BJ (cell line): ENCODE measurements around the gene CEACAM1. TPM values are rescaled to one million over a fixed set of nuclear protein-coding genes. Genes with fewer than 3 reads are reported as not detected.

ENCODE experiments used
- CTCF ChIA-PET: fragments of 350-600 bp; formaldehyde crosslinking; extraction: SDS; loops from one replicate; lab custom pipeline; 2021; ENCODE audit warnings: antibody characterized with exemption, inconsistent platforms; lab: Yijun Ruan, JAX
- POLR2A ChIA-PET: fragments of 300-600 bp; sonication (Branson Sonifier 250); formaldehyde crosslinking; extraction: SDS; loops from one replicate; lab custom pipeline; 2021; ENCODE audit warnings: antibody characterized with exemption; lab: Charles Lee
- DNase-seq: peaks from one replicate; pipeline ENCODE4 v3.0.0-alpha.2; 2011; ENCODE audit warnings: low read depth
- H3K27me3 ChIP-seq: 2 replicates; pipeline ENCODE4 v1.6.0; 2011; ENCODE audit warnings: low read length; ENCODE audit not compliant: control insufficient read depth, insufficient read depth
- H3K36me3 ChIP-seq: 2 replicates; pipeline ENCODE4 v1.5.1; 2011; ENCODE audit warnings: low read length; ENCODE audit not compliant: control insufficient read depth, insufficient read depth
- H3K4me3 ChIP-seq: 2 replicates; pipeline ENCODE4 v1.5.1; 2011; ENCODE audit warnings: low read depth, mild to moderate bottlenecking, control low read depth, low read length
- CTCF ChIP-seq: IDR thresholded peaks from 2 replicates; pipeline ENCODE4 v1.5.1; 2011; ENCODE audit warnings: low read depth, mild to moderate bottlenecking, control low read depth, inconsistent platforms, low read length, moderate library complexity; ENCODE audit not compliant: insufficient read depth
- polyA plus RNA-seq: library from polyadenylated mRNA; depleted of rRNA; stranded (reverse); fragments of >200 nt; gene quantifications from 2 replicates; pipeline ENCODE4 v1.2.3, GENCODE V29; 2011

The CEACAM1 gene
- polyA plus RNA-seq, 1 experiment, result 0.11 TPM

DNA sequence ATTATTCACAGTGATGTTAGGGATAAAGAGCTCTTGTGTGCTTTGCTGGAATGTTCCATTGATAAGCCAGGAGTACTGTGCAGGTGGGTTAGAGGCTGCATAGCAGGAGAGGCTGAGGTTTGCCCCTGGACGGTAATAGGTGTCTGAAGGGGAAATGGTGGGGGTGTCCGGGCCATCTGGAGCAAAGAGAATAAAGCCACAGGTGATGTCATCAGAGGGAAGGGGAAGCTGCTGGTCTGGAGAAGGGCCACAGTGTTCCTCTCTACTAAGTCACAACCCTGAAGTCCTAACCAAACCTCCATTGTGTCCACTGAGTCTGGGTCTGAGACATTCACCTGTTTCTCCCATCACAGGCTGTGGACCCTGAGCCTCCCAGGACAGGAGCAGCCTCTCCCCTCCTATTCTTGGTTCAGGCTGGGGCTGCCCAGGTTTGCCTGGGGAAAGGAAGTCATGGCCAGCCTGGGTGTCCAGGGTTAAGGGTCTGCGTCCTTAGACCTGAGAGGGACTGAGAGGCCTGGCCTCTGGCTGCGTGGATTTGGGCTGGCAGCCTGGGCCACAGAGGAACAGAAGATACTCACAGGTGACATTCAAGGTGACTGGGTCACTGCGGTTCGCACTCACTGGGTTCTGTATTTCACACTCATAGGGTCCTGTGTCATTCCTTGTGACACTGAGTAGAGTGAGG is 6.8 kb downstream of the CEACAM1 start:
- no peak for DNase-seq
- H3K27me3 ChIP-seq, result peaks cover 9% of the 10 kb centered on the region
- no peaks in the 10 kb centered on the region for H3K36me3 ChIP-seq
- ChIA-PET CTCF (interaction anchor here (2.0 to 4.3 kb wide), 3 partner anchors 8 to 72 kb away, joined by 6 to 29 read pairs (median 8); partner anchors contain the start of gene CEACAM1), POLR2A (no interaction called here)
- no peak overlapping the region for H3K4me3 ChIP-seq
- no peak for TF ChIP-seq CTCF

GRCh38 chr19:42519108-42519507 is 9.2 kb downstream of the CEACAM1 start:
- H3K27me3 ChIP-seq, result peaks cover 5% of the 10 kb centered on the region
- ChIA-PET CTCF (interaction anchor here (0.9 to 4.3 kb wide), 3 partner anchors 10 to 67 kb away, joined by 3 to 29 read pairs (median 3); partner anchors contain the start of gene CEACAM1), POLR2A (interaction anchor here (0.7 kb wide), 1 partner anchor 248 kb away, joined by 11 read pairs; no protein-coding TSS in a partner anchor)
- TF ChIP-seq CTCF, result no peak
- H3K4me3 ChIP-seq, result no peak overlapping the region
- no peaks in the 10 kb centered on the region for H3K36me3 ChIP-seq
- DNase-seq, result no peak

DNA sequence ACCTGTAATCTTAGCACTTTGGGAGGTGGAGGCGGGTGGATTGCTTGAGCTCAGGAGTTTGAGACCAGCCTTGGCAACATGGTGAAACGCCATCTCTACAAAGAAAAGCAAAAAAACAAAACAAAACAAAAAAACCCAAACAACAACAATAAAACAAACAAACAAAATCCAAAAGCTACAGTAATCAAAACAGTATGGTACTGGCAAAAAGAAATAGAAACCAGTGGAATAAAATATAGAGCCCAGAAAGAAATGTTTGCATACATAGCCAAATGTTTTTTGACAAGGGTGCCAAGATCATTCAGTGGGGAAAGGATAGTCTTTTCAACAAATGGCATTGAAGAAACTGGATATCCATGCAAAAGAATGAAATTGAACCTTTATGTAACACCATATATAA is 11.5 kb downstream of the CEACAM1 start:
- DNase-seq, result no peak
- ChIA-PET POLR2A (no interaction called here), CTCF (interaction anchor here (0.5 to 2.4 kb wide), 5 partner anchors 12 to 76 kb away, joined by 3 to 9 read pairs (median 4); no protein-coding TSS in a partner anchor)
- no peak for TF ChIP-seq CTCF
- H3K27me3 ChIP-seq, result peaks cover 4% of the 10 kb centered on the region
- no peak overlapping the region for H3K4me3 ChIP-seq
- no peaks in the 10 kb centered on the region for H3K36me3 ChIP-seq

GRCh38 chr19:42515241-42515832 is 12.9 kb downstream of the CEACAM1 start:
- Histone ChIP-seq H3K27me3 (peaks cover 10% of the 10 kb centered on the region), H3K4me3 (no peak overlapping the region), H3K36me3 (no peaks in the 10 kb centered on the region)
- CTCF ChIA-PET, result interaction anchor here (0.9 to 2.4 kb wide), 3 partner anchors 14 to 65 kb away, joined by 3 to 9 read pairs (median 5); no protein-coding TSS in a partner anchor
- no peak for TF ChIP-seq CTCF
- no peak for DNase-seq
- POLR2A ChIA-PET, result no interaction called here

DNA sequence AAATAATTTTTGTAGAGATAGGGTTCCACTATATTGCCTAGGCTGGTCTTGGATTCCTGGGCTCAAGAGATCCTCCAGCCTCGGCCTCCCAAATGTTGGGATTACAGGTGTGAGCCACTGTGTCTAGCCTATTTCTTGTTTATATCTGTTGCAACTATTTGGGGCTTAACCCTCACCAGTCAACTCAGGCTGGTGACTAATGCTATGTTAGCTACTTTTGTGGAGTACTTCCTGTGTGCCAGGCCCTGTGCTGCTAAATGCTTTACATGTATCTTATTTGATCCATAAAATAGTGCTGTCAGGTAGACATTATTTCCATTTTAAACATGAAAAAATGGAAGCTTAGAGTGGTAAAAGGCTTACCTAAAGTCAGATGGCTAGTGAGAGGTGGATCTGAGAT is 13.8 kb downstream of the CEACAM1 start:
- no peak for TF ChIP-seq CTCF
- DNase-seq, result no peak
- no peaks in the 10 kb centered on the region for H3K36me3 ChIP-seq
- CTCF ChIA-PET, result interaction anchor here (0.9 to 2.4 kb wide), 2 partner anchors 48 to 64 kb away, joined by 3 to 9 read pairs; no protein-coding TSS in a partner anchor
- H3K4me3 ChIP-seq, result no peak overlapping the region
- POLR2A ChIA-PET, result no interaction called here
- peaks cover 8% of the 10 kb centered on the region for H3K27me3 ChIP-seq
